OCI-LY7 (cell line): Measurements from ENCODE around the gene ACACA.

Experiments used
- EZH2phosphoT487 ChIP-seq: fragments of 200-600 bp; sonication (generic); IDR thresholded peaks from 2 replicates; pipeline ENCODE4 v1.6.1; 2018; ENCODE audit warnings: low read depth, borderline replicate concordance, mild to moderate bottlenecking, mixed run types, antibody characterized with exemption, low read length, moderate library complexity, mixed read lengths
- TF ChIP-seq, protein P1 (sequence below): fragments of 200-600 bp; sonication (generic); conservative IDR thresholded peaks from 2 replicates; pipeline ENCODE4 v1.5.1; 2014; ENCODE audit warnings: mild to moderate bottlenecking, antibody characterized with exemption, low read length, moderate library complexity, mixed read lengths

GRCh38 chr17:37111329-37111728 lies 295.3 kb downstream of the ACACA start:
- TF ChIP-seq, protein P1, sequence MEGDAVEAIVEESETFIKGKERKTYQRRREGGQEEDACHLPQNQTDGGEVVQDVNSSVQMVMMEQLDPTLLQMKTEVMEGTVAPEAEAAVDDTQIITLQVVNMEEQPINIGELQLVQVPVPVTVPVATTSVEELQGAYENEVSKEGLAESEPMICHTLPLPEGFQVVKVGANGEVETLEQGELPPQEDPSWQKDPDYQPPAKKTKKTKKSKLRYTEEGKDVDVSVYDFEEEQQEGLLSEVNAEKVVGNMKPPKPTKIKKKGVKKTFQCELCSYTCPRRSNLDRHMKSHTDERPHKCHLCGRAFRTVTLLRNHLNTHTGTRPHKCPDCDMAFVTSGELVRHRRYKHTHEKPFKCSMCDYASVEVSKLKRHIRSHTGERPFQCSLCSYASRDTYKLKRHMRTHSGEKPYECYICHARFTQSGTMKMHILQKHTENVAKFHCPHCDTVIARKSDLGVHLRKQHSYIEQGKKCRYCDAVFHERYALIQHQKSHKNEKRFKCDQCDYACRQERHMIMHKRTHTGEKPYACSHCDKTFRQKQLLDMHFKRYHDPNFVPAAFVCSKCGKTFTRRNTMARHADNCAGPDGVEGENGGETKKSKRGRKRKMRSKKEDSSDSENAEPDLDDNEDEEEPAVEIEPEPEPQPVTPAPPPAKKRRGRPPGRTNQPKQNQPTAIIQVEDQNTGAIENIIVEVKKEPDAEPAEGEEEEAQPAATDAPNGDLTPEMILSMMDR = no peak
- TF ChIP-seq EZH2phosphoT487 = no peak
